ENCODE measurements around the gene TANGO6. TPM values are rescaled to one million over a fixed set of nuclear protein-coding genes. Genes with fewer than 3 reads are reported as not detected.

The TANGO6 gene
- polyA plus RNA-seq, 2 of the 4 experiments (the other 2 are of a cell fraction): 8.1 to 19.5 TPM

GRCh38 chr16:68995011-68995504, 151.7 kb downstream of the TANGO6 start (continued):
- TF ChIP-seq MAX (IDR thresholded peaks at IDR 0.05) (no peak), CTCF (IDR thresholded peaks at IDR 0.05) (peak; percentile 62), CEBPB (IDR thresholded peaks at IDR 0.05) (0 out of 4 replicates have a peak, but pooled peaks of 1 of the 2 experiments have one; percentile 2)

GRCh38 chr16:68997564-68997963, 154.2 kb downstream of the TANGO6 start:
- H3K4me2 ChIP-seq: no peak overlapping the region
- WGBS (ENCODE audit: missing lambda C conversion rate): 96% methylated on average over 1 of the region's 1 CpG
- peaks cover 46% of the 10 kb centered on the region for H3K4me1 ChIP-seq
- TF ChIP-seq HOXB5 (CRISPR knock-in tag; IDR thresholded peaks at IDR 0.05) (no peak), RCOR1 (IDR thresholded peaks at IDR 0.05; ENCODE audit: low read depth, low read length) (no peak), EP300 (IDR thresholded peaks at IDR 0.05) (no peak), NR3C1 (IDR thresholded peaks at IDR 0.05) (no peak), HOXA7 (CRISPR knock-in tag; IDR thresholded peaks at IDR 0.05) (no peak), KDM5A (IDR thresholded peaks at IDR 0.05) (no peak), MAX (IDR thresholded peaks at IDR 0.05) (no peak), TP53 (CRISPR knock-in tag; IDR thresholded peaks at IDR 0.05) (no peak), HEYL (CRISPR knock-in tag; IDR thresholded peaks at IDR 0.05) (no peak), HOXB13 (CRISPR knock-in tag; IDR thresholded peaks at IDR 0.05; ENCODE audit: low read depth) (no peak), JUN (IDR thresholded peaks at IDR 0.05) (no peak), PHF8 (IDR thresholded peaks at IDR 0.05; ENCODE audit: borderline replicate concordance, low read depth) (no peak), FOXS1 (CRISPR knock-in tag; IDR thresholded peaks at IDR 0.05) (no peak), EHMT2 (IDR thresholded peaks at IDR 0.05; ENCODE audit: low read depth) (no peak), CBX8 (IDR thresholded peaks at IDR 0.05) (no peak), FOSL2 (IDR thresholded peaks at IDR 0.05) (no peak), FOSL2 (CRISPR knock-in tag; IDR thresholded peaks at IDR 0.05) (no peak)
- TF ChIP-seq, protein P1, sequence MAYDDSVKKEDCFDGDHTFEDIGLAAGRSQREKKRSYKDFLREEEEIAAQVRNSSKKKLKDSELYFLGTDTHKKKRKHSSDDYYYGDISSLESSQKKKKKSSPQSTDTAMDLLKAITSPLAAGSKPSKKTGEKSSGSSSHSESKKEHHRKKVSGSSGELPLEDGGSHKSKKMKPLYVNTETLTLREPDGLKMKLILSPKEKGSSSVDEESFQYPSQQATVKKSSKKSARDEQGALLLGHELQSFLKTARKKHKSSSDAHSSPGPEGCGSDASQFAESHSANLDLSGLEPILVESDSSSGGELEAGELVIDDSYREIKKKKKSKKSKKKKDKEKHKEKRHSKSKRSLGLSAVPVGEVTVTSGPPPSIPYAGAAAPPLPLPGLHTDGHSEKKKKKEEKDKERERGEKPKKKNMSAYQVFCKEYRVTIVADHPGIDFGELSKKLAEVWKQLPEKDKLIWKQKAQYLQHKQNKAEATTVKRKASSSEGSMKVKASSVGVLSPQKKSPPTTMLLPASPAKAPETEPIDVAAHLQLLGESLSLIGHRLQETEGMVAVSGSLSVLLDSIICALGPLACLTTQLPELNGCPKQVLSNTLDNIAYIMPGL (CRISPR knock-in tag; IDR thresholded peaks at IDR 0.05; ENCODE audit: borderline replicate concordance): no peak
- TF ChIP-seq, protein P2, sequence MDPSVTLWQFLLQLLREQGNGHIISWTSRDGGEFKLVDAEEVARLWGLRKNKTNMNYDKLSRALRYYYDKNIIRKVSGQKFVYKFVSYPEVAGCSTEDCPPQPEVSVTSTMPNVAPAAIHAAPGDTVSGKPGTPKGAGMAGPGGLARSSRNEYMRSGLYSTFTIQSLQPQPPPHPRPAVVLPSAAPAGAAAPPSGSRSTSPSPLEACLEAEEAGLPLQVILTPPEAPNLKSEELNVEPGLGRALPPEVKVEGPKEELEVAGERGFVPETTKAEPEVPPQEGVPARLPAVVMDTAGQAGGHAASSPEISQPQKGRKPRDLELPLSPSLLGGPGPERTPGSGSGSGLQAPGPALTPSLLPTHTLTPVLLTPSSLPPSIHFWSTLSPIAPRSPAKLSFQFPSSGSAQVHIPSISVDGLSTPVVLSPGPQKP (IDR thresholded peaks at IDR 0.05; ENCODE audit: low read depth, low read length): no peak
- H3K9me3 ChIP-seq: peaks cover 4% of the 10 kb centered on the region; the same call in 2 of the 3 replicates
- DNase-seq (ENCODE audit: low read depth in 1 of 2, low spot score in 1 of 2) (no peak), ATAC-seq (no peak), FAIRE-seq (no peak)
- ChIA-PET CTCF (no interaction called here), POLR2A (no interaction called here)
- H3K27ac ChIP-seq: peak overlapping the region in 1 of 2 experiments; percentile 25; a peak in 1 of 6 replicates
- H3K4me3 ChIP-seq: no peak overlapping the region
